GM19351 (cell line): ENCODE measurements around the gene CNFN.

Source experiments
- ATAC-seq: cut with Tn5 transposase; IDR thresholded peaks from one replicate; pipeline ENCODE4 v1.9.1; 2021; ENCODE audit warnings: mild to moderate bottlenecking, moderate library complexity; ENCODE audit not compliant: unreplicated experiment

Gene CNFN

GRCh38 chr19:42410371-42410770 lies 20.3 kb upstream of the CNFN start:
- ATAC-seq: no peak

- ATAC-seq: no peak
Measured at GRCh38 chr19:42409477-42409876, 19.4 kb upstream of the CNFN start.

GRCh38 chr19:42407816-42408175 lies 17.7 kb upstream of the CNFN start:
- ATAC-seq: no peak

- ATAC-seq: no peak
Measured at GRCh38 chr19:42407085-42407815, 17.2 kb upstream of the CNFN start.

- no peak for ATAC-seq
Measured at GRCh38 chr19:42406111-42406510, 16.0 kb upstream of the CNFN start.

GRCh38 chr19:42403586-42403985 lies 13.5 kb upstream of the CNFN start:
- ATAC-seq: no peak

GRCh38 chr19:42402376-42403116 lies 12.4 kb upstream of the CNFN start:
- no peak for ATAC-seq

- no peak for ATAC-seq
Measured at GRCh38 chr19:42401365-42402303, 11.5 kb upstream of the CNFN start.

GRCh38 chr19:42400404-42400803 lies 10.3 kb upstream of the CNFN start:
- ATAC-seq: no peak

GRCh38 chr19:42397263-42398166 lies 7.4 kb upstream of the CNFN start:
- ATAC-seq: no peak

GRCh38 chr19:42396381-42397262 lies 6.5 kb upstream of the CNFN start:
- ATAC-seq: peak; percentile 96

GRCh38 chr19:42394751-42395150 lies 4.7 kb upstream of the CNFN start:
- ATAC-seq: no peak

GRCh38 chr19:42392165-42392564 lies 2.1 kb upstream of the CNFN start:
- no peak for ATAC-seq

- no peak for ATAC-seq
Measured at GRCh38 chr19:42388851-42389489, 1.1 kb downstream of the CNFN start.

- ATAC-seq: no peak
Measured at GRCh38 chr19:42386974-42387707, 3.0 kb downstream of the CNFN start.

- ATAC-seq: no peak
Measured at GRCh38 chr19:42380155-42380554, 9.9 kb downstream of the CNFN start.

GRCh38 chr19:42378225-42379215 lies 11.6 kb downstream of the CNFN start:
- no peak for ATAC-seq
